Loucy (cell line): ENCODE measurements around the gene SACS.
"Not testable (repeated sequence)": the region's sequence is repeated elsewhere in the genome, so short reads cannot be mapped to it uniquely, and the experiment has no call there.

ENCODE experiments used
- H2AFZ ChIP-seq: fragments of 200-600 bp; sonication (generic); 2 replicates; pipeline ENCODE4 v1.6.0; 2016; ENCODE audit warnings: antibody characterized with exemption, mild to moderate bottlenecking, low read length, moderate library complexity
- H3F3A ChIP-seq: fragments of 200-600 bp; 2 replicates; pipeline ENCODE4 v1.6.0; 2016; ENCODE audit warnings: antibody characterized with exemption, low read depth, mild to moderate bottlenecking
- H3K27me3 ChIP-seq: fragments of 200-600 bp; sonication (generic); 2 replicates; pipeline ENCODE4 v1.6.1; 2014; ENCODE audit warnings: low read length, mild to moderate bottlenecking; ENCODE audit not compliant: insufficient read depth, poor library complexity, severe bottlenecking
- H3K36me3 ChIP-seq: fragments of 200-600 bp; sonication (generic); 2 replicates; pipeline ENCODE4 v1.6.1; 2016; ENCODE audit warnings: low read length; ENCODE audit not compliant: insufficient read depth
- H3K4me1 ChIP-seq: fragments of 200-600 bp; sonication (generic); 2 replicates; pipeline ENCODE4 v1.5.1; 2014; ENCODE audit warnings: low read length, mild to moderate bottlenecking; ENCODE audit not compliant: insufficient read depth, poor library complexity, severe bottlenecking
- H3K4me2 ChIP-seq: fragments of 200-600 bp; sonication (generic); 2 replicates; pipeline ENCODE4 v1.6.0; 2014; ENCODE audit warnings: antibody characterized with exemption, low read length, low read depth, mild to moderate bottlenecking; ENCODE audit not compliant: poor library complexity, severe bottlenecking
- H3K4me3 ChIP-seq: fragments of 200-600 bp; sonication (generic); 2 replicates; pipeline ENCODE4 v1.5.1; 2014; ENCODE audit warnings: low read length, mild to moderate bottlenecking, mixed read lengths; ENCODE audit not compliant: poor library complexity, severe bottlenecking
- H3K79me2 ChIP-seq: fragments of 200-600 bp; sonication (generic); 2 replicates; pipeline ENCODE4 v1.6.1; 2014; ENCODE audit warnings: low read length; ENCODE audit not compliant: insufficient read depth
- H3K9ac ChIP-seq: fragments of 200-600 bp; sonication (generic); 2 replicates; pipeline ENCODE4 v1.6.0; 2014; ENCODE audit warnings: mild to moderate bottlenecking, low read depth, low read length, moderate library complexity; ENCODE audit not compliant: poor library complexity, severe bottlenecking
- H3K9me2 ChIP-seq: fragments of 200-600 bp; sonication (generic); replicated peaks from 2 replicates; pipeline ENCODE4 v1.6.1; 2016; ENCODE audit warnings: low read depth, low read length, mixed read lengths
- H3K9me3 ChIP-seq: fragments of 200-600 bp; sonication (generic); 2 replicates; pipeline ENCODE4 v1.6.1; 2014; ENCODE audit warnings: mild to moderate bottlenecking, antibody characterized with exemption, low read length, low read depth; ENCODE audit not compliant: insufficient read depth
- H4K20me1 ChIP-seq: fragments of 200-600 bp; sonication (generic); 2 replicates; pipeline ENCODE4 v1.6.0; 2014; ENCODE audit warnings: antibody characterized with exemption, low read length, mild to moderate bottlenecking; ENCODE audit not compliant: insufficient read depth, poor library complexity, severe bottlenecking
- EZH2phosphoT487 ChIP-seq: fragments of 200-600 bp; IDR thresholded peaks from 2 replicates; pipeline ENCODE4 v1.6.1; 2018; ENCODE audit warnings: antibody characterized with exemption, mild to moderate bottlenecking, moderate library complexity, borderline replicate concordance
- TF ChIP-seq, protein P1 (sequence below): fragments of 200-600 bp; sonication (generic); conservative IDR thresholded peaks from 2 replicates; pipeline ENCODE4 v1.5.1; 2014; ENCODE audit warnings: mild to moderate bottlenecking, antibody characterized with exemption, low read length

The SACS gene

DNA sequence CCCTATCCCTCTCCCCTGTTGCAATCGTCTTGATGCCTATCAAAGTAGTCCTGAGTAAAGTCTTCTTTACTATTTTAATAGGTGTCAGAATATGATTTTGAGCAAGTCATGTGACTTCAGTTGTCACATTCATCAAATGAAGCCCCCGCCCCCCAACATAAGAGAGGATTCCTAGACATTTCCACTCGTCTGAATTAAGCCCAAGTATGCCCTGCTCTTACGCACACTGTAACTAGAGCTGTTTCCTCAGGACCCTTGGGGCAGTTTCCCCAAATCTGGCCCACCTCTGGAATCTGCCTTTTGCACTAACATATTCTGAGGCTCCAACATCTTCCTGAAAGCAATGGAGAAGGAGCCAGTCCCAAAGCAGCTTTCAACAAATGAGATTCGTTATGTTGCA lies 25.5 kb downstream of the SACS start:
- Histone ChIP-seq H3K9ac (no peak overlapping the region), H3K27me3 (no peaks in the 10 kb centered on the region), H3K79me2 (no peaks in the 10 kb centered on the region), H2AFZ (no peak overlapping the region), H3K4me1 (no peaks in the 10 kb centered on the region), H3F3A (no peaks in the 10 kb centered on the region), H4K20me1 (no peaks in the 10 kb centered on the region), H3K36me3 (no peaks in the 10 kb centered on the region), H3K9me2 (no peaks in the 10 kb centered on the region), H3K9me3 (no peaks in the 10 kb centered on the region), H3K4me3 (no peak overlapping the region), H3K4me2 (no peak overlapping the region)
- TF ChIP-seq, protein P1, sequence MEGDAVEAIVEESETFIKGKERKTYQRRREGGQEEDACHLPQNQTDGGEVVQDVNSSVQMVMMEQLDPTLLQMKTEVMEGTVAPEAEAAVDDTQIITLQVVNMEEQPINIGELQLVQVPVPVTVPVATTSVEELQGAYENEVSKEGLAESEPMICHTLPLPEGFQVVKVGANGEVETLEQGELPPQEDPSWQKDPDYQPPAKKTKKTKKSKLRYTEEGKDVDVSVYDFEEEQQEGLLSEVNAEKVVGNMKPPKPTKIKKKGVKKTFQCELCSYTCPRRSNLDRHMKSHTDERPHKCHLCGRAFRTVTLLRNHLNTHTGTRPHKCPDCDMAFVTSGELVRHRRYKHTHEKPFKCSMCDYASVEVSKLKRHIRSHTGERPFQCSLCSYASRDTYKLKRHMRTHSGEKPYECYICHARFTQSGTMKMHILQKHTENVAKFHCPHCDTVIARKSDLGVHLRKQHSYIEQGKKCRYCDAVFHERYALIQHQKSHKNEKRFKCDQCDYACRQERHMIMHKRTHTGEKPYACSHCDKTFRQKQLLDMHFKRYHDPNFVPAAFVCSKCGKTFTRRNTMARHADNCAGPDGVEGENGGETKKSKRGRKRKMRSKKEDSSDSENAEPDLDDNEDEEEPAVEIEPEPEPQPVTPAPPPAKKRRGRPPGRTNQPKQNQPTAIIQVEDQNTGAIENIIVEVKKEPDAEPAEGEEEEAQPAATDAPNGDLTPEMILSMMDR = no peak
- no peak for TF ChIP-seq EZH2phosphoT487

DNA sequence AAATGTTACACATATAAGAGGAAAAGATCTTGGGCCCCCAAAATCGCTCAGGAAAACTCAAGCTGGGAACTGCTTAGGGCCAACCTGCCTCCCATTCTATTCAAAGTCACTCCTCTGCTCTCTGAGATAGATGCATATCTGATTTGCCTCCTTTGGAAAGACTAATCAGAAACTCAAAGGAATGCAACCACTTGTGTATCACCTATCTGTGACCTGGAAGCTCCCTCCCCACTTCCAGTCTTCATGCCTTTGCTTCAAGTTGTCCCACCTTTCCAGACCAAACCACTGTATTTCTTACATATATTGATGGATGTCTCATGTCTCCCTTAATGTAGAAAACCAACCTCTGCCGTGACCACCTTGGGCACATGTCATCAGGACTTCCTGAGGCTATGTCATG lies 32.3 kb downstream of the SACS start:
- H3K9me3 ChIP-seq, H3K4me2 ChIP-seq, H2AFZ ChIP-seq, H3K4me1 ChIP-seq, H3K79me2 ChIP-seq, H3K4me3 ChIP-seq, H3K9ac ChIP-seq, H3K36me3 ChIP-seq, H4K20me1 ChIP-seq, H3K27me3 ChIP-seq, H3K9me2 ChIP-seq, H3F3A ChIP-seq: not testable (repeated sequence)

DNA sequence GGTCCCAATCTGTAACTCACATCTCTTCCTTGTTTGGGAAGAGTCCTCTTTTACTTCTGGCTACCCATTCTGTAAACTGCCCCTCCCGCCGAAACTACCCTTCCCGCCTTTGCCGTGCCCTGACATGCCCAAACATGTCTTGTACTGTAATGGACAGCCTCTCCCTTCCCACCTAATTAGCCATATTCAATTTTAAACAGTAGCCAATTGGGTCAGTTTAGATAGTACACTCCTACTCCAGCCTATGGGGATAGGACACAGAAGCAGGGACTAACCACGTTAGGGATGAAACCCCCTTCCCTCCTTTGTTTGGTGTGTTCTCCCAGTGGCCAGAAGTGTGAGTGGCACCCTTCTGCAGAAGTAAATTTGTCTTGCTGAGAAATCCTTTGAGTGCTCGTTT lies 34.2 kb downstream of the SACS start:
- Histone ChIP-seq H2AFZ (no peak overlapping the region), H3K9me3 (no peaks in the 10 kb centered on the region), H4K20me1 (no peaks in the 10 kb centered on the region), H3K79me2 (no peaks in the 10 kb centered on the region), H3F3A (no peaks in the 10 kb centered on the region), H3K4me3 (no peak overlapping the region), H3K9ac (no peak overlapping the region), H3K4me2 (no peak overlapping the region), H3K4me1 (no peaks in the 10 kb centered on the region), H3K27me3 (no peaks in the 10 kb centered on the region), H3K36me3 (no peaks in the 10 kb centered on the region), H3K9me2 (no peaks in the 10 kb centered on the region)
- TF ChIP-seq EZH2phosphoT487 = no peak
- TF ChIP-seq, protein P1 = peak; percentile 17; the same call in 1 of the 2 replicates

DNA sequence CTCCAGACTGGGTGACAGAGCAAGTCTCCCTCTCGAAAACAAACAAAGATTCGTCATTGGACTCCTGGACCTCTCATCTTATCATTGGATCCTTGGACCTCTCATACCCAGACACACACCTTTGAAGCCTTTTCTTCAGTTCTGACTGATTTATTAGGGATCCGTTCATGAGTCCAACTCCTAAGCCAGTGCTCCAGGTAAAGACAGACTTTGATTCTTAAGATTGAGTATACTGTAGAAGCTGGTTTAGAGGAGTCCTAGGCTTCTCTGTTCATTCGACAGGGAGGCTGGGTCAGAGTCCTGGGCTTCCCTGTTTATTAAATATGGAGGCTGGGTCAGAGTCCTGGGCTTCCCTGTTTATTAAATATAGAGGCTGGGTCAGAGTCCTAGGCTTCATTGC lies 38.7 kb downstream of the SACS start:
- Histone ChIP-seq H3K4me2 (no peak overlapping the region), H3K79me2 (no peaks in the 10 kb centered on the region), H3K9ac (no peak overlapping the region), H3K4me1 (no peaks in the 10 kb centered on the region), H3F3A (no peaks in the 10 kb centered on the region), H4K20me1 (no peaks in the 10 kb centered on the region), H3K27me3 (no peaks in the 10 kb centered on the region), H3K36me3 (no peaks in the 10 kb centered on the region), H2AFZ (no peak overlapping the region), H3K4me3 (no peak overlapping the region), H3K9me3 (no peaks in the 10 kb centered on the region), H3K9me2 (no peaks in the 10 kb centered on the region)
- TF ChIP-seq, protein P1 = no peak
- no peak for TF ChIP-seq EZH2phosphoT487
